Measurements from ENCODE around the gene SCOC. TPM values are rescaled to one million over a fixed set of nuclear protein-coding genes. Genes with fewer than 3 reads are reported as not detected.
"Not testable (repeated sequence)": the region's sequence is repeated elsewhere in the genome, so short reads cannot be mapped to it uniquely, and the experiment has no call there.

The SCOC gene
- total and polyA plus RNA-seq, 10 donors, result 22.3 to 45.1 (median 28.6) TPM

DNA sequence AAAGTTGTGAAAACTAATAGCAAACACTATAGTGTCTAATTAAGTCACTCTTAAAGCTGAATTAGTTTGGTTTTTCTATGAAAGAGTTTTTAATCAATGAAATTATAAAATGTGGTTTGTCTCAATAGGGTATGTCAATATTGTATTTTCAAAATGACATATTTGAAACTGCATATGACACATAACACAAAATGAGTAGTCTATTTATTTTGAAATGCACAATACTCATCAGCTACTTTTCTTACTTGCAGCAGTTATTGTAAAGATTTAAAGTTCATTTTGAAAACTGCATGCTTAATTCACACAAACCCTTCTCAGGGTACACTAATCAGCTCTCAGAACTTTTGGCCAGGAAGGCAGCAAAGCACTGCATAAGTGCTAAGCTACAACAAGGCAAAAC is 32.8 kb downstream of the SCOC start:
- TF ChIP-seq POLR2A (IDR thresholded peaks at IDR 0.05), result no peak
- TF ChIP-seq, protein P1, sequence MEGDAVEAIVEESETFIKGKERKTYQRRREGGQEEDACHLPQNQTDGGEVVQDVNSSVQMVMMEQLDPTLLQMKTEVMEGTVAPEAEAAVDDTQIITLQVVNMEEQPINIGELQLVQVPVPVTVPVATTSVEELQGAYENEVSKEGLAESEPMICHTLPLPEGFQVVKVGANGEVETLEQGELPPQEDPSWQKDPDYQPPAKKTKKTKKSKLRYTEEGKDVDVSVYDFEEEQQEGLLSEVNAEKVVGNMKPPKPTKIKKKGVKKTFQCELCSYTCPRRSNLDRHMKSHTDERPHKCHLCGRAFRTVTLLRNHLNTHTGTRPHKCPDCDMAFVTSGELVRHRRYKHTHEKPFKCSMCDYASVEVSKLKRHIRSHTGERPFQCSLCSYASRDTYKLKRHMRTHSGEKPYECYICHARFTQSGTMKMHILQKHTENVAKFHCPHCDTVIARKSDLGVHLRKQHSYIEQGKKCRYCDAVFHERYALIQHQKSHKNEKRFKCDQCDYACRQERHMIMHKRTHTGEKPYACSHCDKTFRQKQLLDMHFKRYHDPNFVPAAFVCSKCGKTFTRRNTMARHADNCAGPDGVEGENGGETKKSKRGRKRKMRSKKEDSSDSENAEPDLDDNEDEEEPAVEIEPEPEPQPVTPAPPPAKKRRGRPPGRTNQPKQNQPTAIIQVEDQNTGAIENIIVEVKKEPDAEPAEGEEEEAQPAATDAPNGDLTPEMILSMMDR (IDR thresholded peaks at IDR 0.05 in 8 of 11, conservative IDR thresholded peaks at IDR 0.05 in 3 of 11), result no peak
- no peak for TF ChIP-seq POLR2AphosphoS5 (IDR thresholded peaks at IDR 0.05)
- no peaks in the 10 kb centered on the region for H3K27me3 ChIP-seq (replicated peaks in 1 of 7)

DNA sequence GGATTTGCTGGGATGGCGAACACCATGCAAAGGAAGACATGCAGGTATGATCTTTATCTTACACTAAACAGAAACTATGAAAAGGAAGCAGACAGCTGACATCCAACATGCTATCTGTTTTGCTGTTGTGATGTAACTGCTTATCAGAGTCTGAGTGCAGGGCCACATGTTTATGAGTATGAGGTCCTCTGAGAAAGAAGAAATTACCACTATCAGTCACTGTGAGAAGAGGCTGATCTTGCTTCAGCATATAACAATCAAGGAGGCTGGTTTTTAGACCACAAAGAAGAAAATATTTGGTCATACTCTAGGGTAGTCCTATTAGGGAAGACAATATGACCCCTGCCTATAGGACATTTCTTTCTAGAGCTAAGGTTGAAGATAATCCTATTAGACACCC is 35.5 kb downstream of the SCOC start:
- intact Hi-C loops (cut with DNase I; ENCODE audit: low total_unique reads), result no loop called here
- Histone ChIP-seq H3K27ac (no peak overlapping the region), H3K4me3 (no peak overlapping the region), H3K9me3 (no peaks in the 10 kb centered on the region), H3K27me3 (replicated peaks in 1 of 7) (no peaks in the 10 kb centered on the region), H3K36me3 (no peaks in the 10 kb centered on the region), H3K4me1 (no peaks in the 10 kb centered on the region)
- DNase-seq, result no peak
- 80 to 96% (median 85%) methylated on average over 1 of the region's 1 CpG for WGBS, 5 donors
- TF ChIP-seq POLR2AphosphoS5 (IDR thresholded peaks at IDR 0.05) (no peak), POLR2A (IDR thresholded peaks at IDR 0.05) (no peak)
- TF ChIP-seq, protein P1 (IDR thresholded peaks at IDR 0.05 in 8 of 11, conservative IDR thresholded peaks at IDR 0.05 in 3 of 11), result no peak

More for the DNA sequence above, 32.8 kb downstream of the SCOC start:
- no peak overlapping the region for H3K27ac ChIP-seq
- H3K4me3 ChIP-seq, result no peak overlapping the region
- H3K9me3 ChIP-seq, result no peaks in the 10 kb centered on the region
- H3K36me3 ChIP-seq, result no peaks in the 10 kb centered on the region
- intact Hi-C loops (cut with DNase I; ENCODE audit: low total_unique reads), result no loop called here
- no peak for DNase-seq
- H3K4me1 ChIP-seq, result no peaks in the 10 kb centered on the region

DNA sequence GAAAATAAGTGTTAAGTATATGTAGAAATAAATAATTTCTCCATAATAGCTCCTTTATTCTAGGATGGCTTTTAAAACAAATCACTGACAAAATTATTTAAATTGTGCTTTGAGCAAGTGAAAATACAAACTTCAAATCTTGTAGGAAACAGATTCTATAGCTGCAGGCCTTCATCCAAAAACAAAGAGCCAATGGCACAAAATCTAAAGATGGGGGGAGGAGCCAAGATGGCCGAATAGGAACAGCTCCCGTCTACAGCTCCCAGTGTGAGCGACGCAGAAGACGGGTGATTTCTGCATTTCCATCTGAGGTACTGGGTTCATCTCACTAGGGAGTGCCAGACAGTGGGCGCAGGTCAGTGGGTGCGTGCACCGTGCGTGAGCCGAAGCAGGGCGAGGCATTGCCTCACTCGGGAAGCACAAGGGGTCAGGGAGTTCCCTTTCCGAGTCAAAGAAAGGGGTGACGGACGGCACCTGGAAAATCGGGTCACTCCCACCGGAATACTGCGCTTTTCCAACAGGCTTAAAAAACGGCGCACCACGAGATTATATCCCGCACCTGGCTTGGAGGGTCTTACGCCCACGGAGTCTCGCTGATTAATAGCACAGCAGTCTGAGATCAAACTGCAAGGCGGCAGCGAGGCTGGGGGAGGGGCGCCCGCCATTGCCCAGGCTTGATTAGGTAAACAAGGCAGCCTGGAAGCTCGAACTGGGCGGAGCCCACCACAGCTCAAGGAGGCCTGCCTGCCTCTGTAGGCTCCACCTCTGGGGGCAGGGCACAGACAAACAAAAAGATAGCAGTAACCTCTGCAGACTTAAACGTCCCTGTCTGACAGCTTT is 39.9 kb downstream of the SCOC start:
- H3K27me3 ChIP-seq (replicated peaks in 1 of 7); H3K9me3 ChIP-seq; DNase-seq; H3K36me3 ChIP-seq; H3K4me3 ChIP-seq; H3K4me1 ChIP-seq; H3K27ac ChIP-seq; intact Hi-C loops (cut with DNase I; ENCODE audit: low total_unique reads): not testable (repeated sequence)
- WGBS, 5 donors, result 89 to 93% (median 91%) methylated on average over 23 to 32 of the region's 32 CpGs

DNA sequence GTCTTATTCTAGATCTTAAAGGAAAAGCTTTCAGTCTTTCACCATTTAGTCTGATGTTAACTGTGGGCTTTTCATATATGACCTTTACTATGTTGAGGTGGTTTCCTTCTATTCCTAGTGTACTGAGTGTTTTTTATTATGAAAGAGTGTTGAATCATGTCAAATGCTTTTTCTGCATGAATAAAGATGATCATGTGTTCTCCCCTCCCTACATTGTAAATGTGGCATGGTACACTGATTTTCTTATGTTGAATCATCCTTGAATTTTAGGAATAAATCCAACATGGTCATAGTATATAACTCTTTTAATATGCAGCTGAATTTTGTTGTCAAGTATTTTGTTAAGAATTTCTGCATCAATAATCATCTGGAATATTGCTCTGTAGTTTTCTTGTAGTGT is 49.7 kb downstream of the SCOC start:
- no peak overlapping the region for H3K27ac ChIP-seq
- peaks cover 0 to 20% (median 17%) of the 10 kb centered on the region in 6 donors for H3K4me1 ChIP-seq
- DNase-seq, result no peak
- peaks cover 0 to 25% (median 19%) of the 10 kb centered on the region in 7 donors for H3K27me3 ChIP-seq (replicated peaks in 1 of 7)
- intact Hi-C loops (cut with DNase I; ENCODE audit: low total_unique reads), result no loop called here
- no peak for TF ChIP-seq POLR2A (IDR thresholded peaks at IDR 0.05)
- TF ChIP-seq, protein P1 (IDR thresholded peaks at IDR 0.05 in 8 of 11, conservative IDR thresholded peaks at IDR 0.05 in 3 of 11), result no peak
- TF ChIP-seq POLR2AphosphoS5 (IDR thresholded peaks at IDR 0.05), result no peak
- no peak overlapping the region for H3K4me3 ChIP-seq
- H3K9me3 ChIP-seq, result no peaks in the 10 kb centered on the region
- no peaks in the 10 kb centered on the region for H3K36me3 ChIP-seq
